HUES48 (cell line): ENCODE data around the gene SCYL3.
"Not testable (repeated sequence)": the region's sequence is repeated elsewhere in the genome, so short reads cannot be mapped to it uniquely, and the experiment has no call there.

ENCODE experiments used
- H3K27ac ChIP-seq: one replicate; pipeline ENCODE4 v1.7.0; 2013; ENCODE audit warnings: low read depth, low read length, inconsistent platforms
- H3K27me3 ChIP-seq: 2 replicates; pipeline ENCODE4 v1.6.1; 2013; ENCODE audit warnings: mild to moderate bottlenecking, low read length; ENCODE audit not compliant: control insufficient read depth, insufficient read depth
- H3K36me3 ChIP-seq: 2 replicates; pipeline ENCODE4 v1.6.1; 2013; ENCODE audit warnings: low read length; ENCODE audit not compliant: control insufficient read depth, insufficient read depth
- H3K4me1 ChIP-seq: 2 replicates; pipeline ENCODE4 v1.6.1; 2013; ENCODE audit warnings: mild to moderate bottlenecking, low read length; ENCODE audit not compliant: control insufficient read depth, insufficient read depth
- H3K4me3 ChIP-seq: 2 replicates; pipeline ENCODE4 v1.5.1; 2013; ENCODE audit warnings: mild to moderate bottlenecking, low read depth, low read length
- H3K9ac ChIP-seq: 2 replicates; pipeline ENCODE4 v1.6.1; 2013; ENCODE audit warnings: mild to moderate bottlenecking, low read depth, low read length, moderate library complexity
- H3K9me3 ChIP-seq: 2 replicates; pipeline ENCODE4 v1.6.1; 2013; ENCODE audit warnings: low read length; ENCODE audit not compliant: control insufficient read depth, insufficient read depth

SCYL3 gene

DNA sequence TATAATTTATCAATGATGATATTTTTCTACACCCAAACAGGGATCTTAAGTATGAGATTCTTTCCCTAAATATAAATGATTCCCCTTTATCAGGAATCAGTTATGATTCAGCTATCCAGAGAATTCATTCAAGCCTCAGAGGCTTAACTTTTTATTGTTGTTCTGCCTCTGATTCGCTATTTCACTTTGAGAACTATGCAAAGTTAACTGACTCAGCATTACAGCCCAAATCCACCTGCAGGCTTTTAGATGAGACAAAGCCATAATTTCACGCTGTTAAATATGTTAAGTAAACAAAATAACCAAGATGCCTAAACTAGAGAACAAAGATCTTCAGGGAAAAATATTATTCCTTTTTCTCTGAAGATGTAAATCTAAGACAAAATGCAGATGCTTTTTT, 8.5 kb downstream of the SCYL3 start:
- H3K9me3 ChIP-seq, result no peaks in the 10 kb centered on the region

GRCh38 chr1:169884634-169885033, 9.1 kb downstream of the SCYL3 start:
- H3K9ac ChIP-seq, result no peak overlapping the region
- H3K9me3 ChIP-seq, result no peaks in the 10 kb centered on the region
- no peaks in the 10 kb centered on the region for H3K4me1 ChIP-seq
- no peaks in the 10 kb centered on the region for H3K27me3 ChIP-seq
- no peak overlapping the region for H3K4me3 ChIP-seq
- peaks cover 35% of the 10 kb centered on the region for H3K36me3 ChIP-seq
- no peak overlapping the region for H3K27ac ChIP-seq

More for the DNA sequence above, 8.5 kb downstream of the SCYL3 start:
- no peak overlapping the region for H3K4me3 ChIP-seq
- no peaks in the 10 kb centered on the region for H3K27me3 ChIP-seq
- peaks cover 35% of the 10 kb centered on the region for H3K36me3 ChIP-seq
- H3K9ac ChIP-seq, result no peak overlapping the region
- H3K4me1 ChIP-seq, result no peaks in the 10 kb centered on the region
- H3K27ac ChIP-seq, result no peak overlapping the region

GRCh38 chr1:169882039-169882511, 11.6 kb downstream of the SCYL3 start:
- no peak overlapping the region for H3K27ac ChIP-seq
- no peak overlapping the region for H3K9ac ChIP-seq
- H3K9me3 ChIP-seq, result no peaks in the 10 kb centered on the region
- H3K4me3 ChIP-seq, result no peak overlapping the region
- no peaks in the 10 kb centered on the region for H3K4me1 ChIP-seq
- H3K27me3 ChIP-seq, result no peaks in the 10 kb centered on the region
- peaks cover 39% of the 10 kb centered on the region for H3K36me3 ChIP-seq

DNA sequence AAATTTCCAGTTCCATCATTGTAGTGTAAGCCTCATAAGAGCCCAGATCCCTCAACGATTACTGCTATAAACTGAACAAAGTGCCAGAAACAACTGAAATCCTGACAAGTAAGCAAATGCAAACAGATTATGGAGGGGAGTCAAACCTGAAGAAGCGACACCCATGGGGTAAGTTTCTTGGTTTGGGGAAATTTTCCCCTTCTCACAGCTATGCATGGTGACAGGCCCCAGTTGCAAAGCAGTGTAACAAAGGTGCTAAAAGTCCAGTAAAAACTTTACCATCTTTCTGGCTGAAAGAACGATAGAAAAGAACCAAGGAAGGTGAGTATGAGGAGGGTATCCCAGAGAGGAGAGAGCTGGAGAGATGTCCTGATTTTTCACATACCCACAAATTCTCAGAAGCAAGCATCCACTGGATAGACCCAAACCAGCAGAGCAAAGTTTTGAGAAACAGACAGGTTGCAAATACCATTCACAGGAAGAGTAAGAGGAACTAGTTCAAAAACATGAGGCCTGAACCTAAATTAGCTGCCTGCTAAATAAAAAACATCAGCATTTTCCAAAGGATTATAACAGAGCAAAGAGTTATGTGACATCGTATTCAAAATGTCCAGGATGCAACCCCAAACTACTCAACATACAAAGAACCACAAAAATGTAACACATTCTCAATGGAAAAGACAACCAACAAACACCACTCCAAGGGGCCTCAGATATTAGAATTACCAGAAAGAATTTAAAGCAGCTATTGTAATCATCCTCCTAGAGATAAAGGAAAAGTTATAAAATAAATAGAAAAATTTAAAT, 14.5 kb downstream of the SCYL3 start:
- H3K9ac ChIP-seq, result no peak overlapping the region

GRCh38 chr1:169878498-169878897, 15.2 kb downstream of the SCYL3 start:
- H3K36me3 ChIP-seq, result peaks cover 44% of the 10 kb centered on the region
- no peak overlapping the region for H3K9ac ChIP-seq
- no peaks in the 10 kb centered on the region for H3K4me1 ChIP-seq
- H3K4me3 ChIP-seq, result no peak overlapping the region
- H3K27ac ChIP-seq, result no peak overlapping the region
- H3K9me3 ChIP-seq, result no peaks in the 10 kb centered on the region
- H3K27me3 ChIP-seq, result no peaks in the 10 kb centered on the region

More for the DNA sequence above, 14.5 kb downstream of the SCYL3 start:
- Histone ChIP-seq H3K36me3 (peaks cover 36% of the 10 kb centered on the region), H3K4me3 (no peak overlapping the region), H3K27me3 (no peaks in the 10 kb centered on the region), H3K9me3 (no peaks in the 10 kb centered on the region), H3K4me1 (no peaks in the 10 kb centered on the region), H3K27ac (no peak overlapping the region)

GRCh38 chr1:169877800-169878491, 15.8 kb downstream of the SCYL3 start:
- H3K4me1 ChIP-seq, result no peaks in the 10 kb centered on the region
- H3K27me3 ChIP-seq, result no peaks in the 10 kb centered on the region
- no peak overlapping the region for H3K9ac ChIP-seq
- H3K9me3 ChIP-seq, result peaks cover under 1% of the 10 kb centered on the region
- H3K36me3 ChIP-seq, result peaks cover 46% of the 10 kb centered on the region
- no peak overlapping the region for H3K4me3 ChIP-seq
- H3K27ac ChIP-seq, result no peak overlapping the region

GRCh38 chr1:169874229-169874628, 19.5 kb downstream of the SCYL3 start:
- Histone ChIP-seq H3K4me3 (no peak overlapping the region), H3K4me1 (no peaks in the 10 kb centered on the region)

GRCh38 chr1:169873582-169874199, 20.0 kb downstream of the SCYL3 start:
- H3K27ac ChIP-seq, result no peak overlapping the region
- peaks cover 78% of the 10 kb centered on the region for H3K36me3 ChIP-seq
- no peak overlapping the region for H3K4me3 ChIP-seq
- H3K9me3 ChIP-seq, result peaks cover 10% of the 10 kb centered on the region
- H3K4me1 ChIP-seq, result no peaks in the 10 kb centered on the region
- H3K27me3 ChIP-seq, result no peaks in the 10 kb centered on the region
- no peak overlapping the region for H3K9ac ChIP-seq

More at GRCh38 chr1:169874229-169874628, 19.5 kb downstream of the SCYL3 start:
- Histone ChIP-seq H3K27me3 (no peaks in the 10 kb centered on the region), H3K9me3 (peaks cover 10% of the 10 kb centered on the region), H3K27ac (no peak overlapping the region), H3K9ac (no peak overlapping the region), H3K36me3 (peaks cover 75% of the 10 kb centered on the region)

DNA sequence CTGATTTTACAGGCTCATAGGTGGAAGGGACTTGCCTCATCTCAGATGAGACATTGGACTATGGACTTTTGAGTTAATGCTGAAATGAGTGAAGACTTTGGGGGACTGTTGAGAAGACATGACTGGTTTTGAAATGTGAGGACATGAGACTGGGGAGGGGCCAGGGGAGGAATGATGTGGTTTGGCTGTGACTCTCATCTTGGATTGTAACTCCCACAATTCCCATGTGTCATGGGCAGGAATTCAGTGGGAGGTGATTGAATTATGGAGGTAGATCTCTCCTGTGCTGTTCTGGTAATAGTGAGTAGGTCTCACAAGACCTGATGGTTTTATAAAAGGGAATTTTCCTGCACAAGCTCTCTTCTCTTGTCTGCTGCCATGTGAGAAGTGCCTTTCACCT, 20.8 kb downstream of the SCYL3 start:
- H3K9ac ChIP-seq, result no peak overlapping the region
- peaks cover 80% of the 10 kb centered on the region for H3K36me3 ChIP-seq
- H3K4me1 ChIP-seq, result no peaks in the 10 kb centered on the region
- no peaks in the 10 kb centered on the region for H3K27me3 ChIP-seq
- H3K27ac ChIP-seq, result no peak overlapping the region
- no peak overlapping the region for H3K4me3 ChIP-seq
- H3K9me3 ChIP-seq, result peaks cover 10% of the 10 kb centered on the region

DNA sequence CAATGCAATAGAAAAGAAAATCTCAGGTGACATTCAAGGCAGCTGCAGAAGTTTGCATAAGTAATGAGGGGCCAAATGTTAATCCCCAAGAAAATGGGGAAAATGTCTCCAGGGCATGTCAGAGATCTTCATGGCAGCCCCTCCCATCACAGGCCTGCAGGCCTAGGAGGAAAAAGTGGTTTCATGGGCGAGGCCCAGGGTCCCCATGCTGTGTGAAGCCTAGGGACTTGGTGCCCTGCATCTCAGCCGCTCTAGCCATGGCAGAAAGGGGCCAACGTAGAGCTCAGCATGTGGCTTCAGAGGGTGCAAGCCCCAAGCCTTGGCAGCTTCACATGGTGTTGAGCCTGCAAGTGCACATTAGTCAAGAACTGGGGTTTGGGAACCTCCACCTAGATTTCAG, 21.7 kb downstream of the SCYL3 start:
- Histone ChIP-seq H3K9me3 (peaks cover 10% of the 10 kb centered on the region), H3K36me3 (peaks cover 81% of the 10 kb centered on the region)
- H3K27ac ChIP-seq, H3K9ac ChIP-seq, H3K4me1 ChIP-seq, H3K4me3 ChIP-seq, H3K27me3 ChIP-seq: not testable (repeated sequence)

GRCh38 chr1:169869426-169869825, 24.3 kb downstream of the SCYL3 start:
- Histone ChIP-seq H3K4me1 (no peaks in the 10 kb centered on the region), H3K4me3 (no peak overlapping the region), H3K36me3 (peaks cover 88% of the 10 kb centered on the region), H3K9me3 (peaks cover 10% of the 10 kb centered on the region), H3K27me3 (no peaks in the 10 kb centered on the region), H3K27ac (no peak overlapping the region), H3K9ac (no peak overlapping the region)
